Measurements from ENCODE around the gene KRT73.

KRT73 gene

DNA sequence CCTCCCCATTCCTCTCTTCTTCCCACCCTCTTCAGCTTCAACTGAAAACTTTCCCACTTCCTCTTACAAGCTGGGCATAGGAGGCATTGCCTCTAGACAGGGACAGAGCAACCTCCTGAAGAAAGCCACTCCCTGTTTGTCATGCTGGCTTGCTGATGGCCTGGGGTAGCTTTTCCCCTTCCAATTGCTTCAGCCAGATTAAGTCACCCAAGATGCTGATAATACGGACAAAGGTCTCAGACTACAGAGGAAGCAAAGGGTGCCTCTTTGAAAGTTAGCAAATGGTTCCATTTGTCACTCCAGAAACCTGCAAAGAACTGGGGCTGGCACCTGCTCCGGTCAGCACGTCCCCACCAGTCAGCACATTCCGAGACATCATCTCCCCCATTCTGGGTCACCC is 27.6 kb upstream of the KRT73 start:
- DNase-seq: no peak

DNA sequence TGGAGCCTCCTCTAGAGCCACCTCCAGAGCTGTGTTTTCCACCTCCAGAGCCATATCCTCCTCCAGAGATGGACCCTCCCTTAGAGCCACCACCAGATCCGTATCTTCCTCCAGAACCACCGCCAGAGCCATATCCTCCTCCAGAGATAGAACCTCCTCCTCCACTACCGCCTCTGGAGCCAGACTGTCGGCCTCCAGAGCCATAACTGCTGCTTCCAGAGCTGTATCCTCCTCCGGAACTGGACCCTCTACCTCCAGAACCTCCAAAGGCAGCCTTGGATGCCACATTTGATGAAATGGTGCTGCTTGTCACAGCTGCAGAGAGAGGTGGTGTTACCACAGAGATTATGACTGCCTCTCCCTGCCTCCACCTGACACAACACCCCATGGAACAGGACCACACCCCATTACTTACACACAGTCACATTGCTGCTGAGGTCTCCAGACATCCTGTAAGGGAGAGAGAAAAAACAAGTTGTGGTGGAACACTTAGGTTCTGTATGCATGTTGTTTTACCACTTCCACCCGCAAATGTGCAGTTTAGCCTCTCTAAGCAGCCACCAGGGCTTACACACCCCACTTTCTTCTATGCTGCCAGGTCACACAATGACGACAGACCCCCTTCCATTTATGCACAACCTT is 26.9 kb upstream of the KRT73 start:
- DNase-seq: no peak

- DNase-seq: no peak
Measured at GRCh38 chr12:52644078-52644415, 25.7 kb upstream of the KRT73 start.

DNA sequence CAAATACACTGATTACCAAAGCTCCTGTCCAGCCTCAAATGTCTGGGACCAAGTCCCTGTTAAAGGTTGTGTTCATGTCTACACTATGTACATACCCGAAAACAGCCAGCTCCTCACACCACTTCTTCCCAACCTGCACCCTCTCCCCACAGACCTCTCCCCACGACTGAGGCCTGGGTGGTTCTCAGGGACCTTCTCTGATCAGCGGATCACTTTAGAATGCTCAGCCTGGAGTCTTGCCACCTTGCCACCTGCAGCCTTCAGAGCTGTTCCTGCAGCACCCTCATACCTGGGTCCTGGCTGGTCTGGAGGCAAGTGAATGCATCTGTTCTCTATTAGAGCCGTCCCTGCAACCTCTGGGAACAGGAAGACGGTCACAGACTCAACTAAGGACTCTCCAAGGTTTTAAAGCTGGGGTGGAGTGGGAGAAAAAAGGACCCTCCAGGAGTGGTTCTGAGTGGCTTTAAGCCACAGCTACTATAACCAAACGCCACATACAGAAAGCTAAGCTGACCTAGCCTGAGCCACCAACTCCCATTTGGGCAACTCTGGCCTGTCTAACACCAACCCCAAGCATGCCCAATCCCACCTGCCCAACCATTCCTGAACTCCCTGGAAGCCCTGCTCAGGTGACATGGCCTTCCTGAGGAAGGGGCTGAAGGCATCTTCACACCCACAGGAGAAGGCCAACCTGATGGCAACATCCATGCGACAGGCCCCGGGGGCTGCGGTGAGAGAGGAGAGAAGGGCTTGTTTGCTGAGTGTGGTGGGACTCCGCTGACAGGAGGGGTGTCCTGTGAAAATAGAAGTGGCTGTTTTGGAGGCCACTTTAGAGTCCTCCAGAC is 25.1 kb upstream of the KRT73 start:
- DNase-seq: no peak

DNA sequence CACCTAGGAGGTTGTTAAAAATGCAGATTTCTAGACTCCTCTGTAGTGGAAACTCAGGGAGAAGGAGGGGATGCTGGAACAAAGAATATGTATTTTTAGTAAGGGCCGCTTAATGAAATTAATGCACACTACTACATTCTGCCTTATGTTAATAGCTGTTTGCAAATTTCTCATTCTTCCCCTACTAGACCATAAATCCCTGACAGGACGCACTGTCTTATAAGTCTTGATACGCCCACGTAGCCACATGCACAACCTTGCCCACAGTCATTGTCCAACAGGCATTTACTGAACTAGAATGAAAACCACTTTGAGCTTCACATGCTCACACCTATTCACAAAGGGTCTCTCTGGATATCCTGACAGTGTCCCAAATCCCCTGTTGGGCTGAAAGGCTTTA is 23.1 kb upstream of the KRT73 start:
- no peak for DNase-seq

DNA sequence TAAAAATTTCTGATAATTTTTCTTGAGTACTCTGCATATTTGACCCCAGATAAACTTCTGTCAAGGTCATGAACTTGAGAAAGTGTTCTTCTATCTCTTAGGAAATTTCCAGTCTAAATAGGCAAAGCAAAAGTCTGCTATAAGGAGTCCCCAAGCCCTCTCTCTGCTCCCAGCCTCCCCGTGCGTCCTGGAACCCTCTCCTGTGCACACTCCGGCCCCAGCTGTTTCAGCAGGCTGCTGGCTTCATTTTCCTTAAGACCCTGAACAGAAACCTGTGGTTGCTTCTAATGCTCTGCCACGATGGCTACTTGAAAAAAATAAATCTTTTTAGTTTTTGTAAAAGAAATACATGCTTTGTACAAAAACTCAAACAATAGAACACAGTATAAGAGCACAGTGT is 18.9 kb upstream of the KRT73 start:
- no peak for DNase-seq

DNA sequence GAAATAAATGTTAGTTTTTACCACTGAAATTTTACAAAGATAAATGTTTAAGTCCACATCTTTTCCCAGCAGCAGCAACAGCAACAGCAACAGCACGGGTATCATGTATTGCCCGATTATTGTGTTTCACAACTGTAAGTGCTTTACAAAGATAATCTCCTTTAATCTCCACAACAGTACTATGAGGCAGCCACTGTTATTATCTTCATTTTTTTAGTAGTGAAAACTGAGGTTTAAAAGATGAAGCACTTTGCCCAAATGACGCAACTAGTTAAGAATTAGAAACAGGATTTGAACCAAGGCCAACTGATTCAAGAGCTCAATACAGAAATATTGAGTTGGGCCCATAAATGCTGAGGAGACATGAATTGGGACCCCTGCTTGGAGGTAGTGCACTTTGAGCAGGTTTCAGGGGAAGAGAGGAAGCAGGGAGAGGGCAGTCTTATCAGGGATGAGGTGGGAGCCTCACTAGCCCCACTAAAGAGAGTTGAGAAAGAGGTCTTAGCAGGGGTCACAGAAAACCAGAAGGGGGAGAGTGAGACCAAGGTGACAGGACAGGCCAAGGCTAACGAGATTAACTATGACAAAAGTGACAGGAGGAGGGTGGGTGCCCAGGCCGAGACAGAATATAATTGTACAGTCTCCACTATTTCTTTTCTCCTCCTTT is 18.4 kb upstream of the KRT73 start:
- DNase-seq: no peak

GRCh38 chr12:52636189-52636588 is 17.8 kb upstream of the KRT73 start:
- no peak for DNase-seq

- peak in 52 of 56 donors; percentile 2 to 85 (median 58) for DNase-seq
Measured at GRCh38 chr12:52634266-52635056, 16.1 kb upstream of the KRT73 start.

GRCh38 chr12:52633383-52633782 is 15.0 kb upstream of the KRT73 start:
- no peak for DNase-seq

DNA sequence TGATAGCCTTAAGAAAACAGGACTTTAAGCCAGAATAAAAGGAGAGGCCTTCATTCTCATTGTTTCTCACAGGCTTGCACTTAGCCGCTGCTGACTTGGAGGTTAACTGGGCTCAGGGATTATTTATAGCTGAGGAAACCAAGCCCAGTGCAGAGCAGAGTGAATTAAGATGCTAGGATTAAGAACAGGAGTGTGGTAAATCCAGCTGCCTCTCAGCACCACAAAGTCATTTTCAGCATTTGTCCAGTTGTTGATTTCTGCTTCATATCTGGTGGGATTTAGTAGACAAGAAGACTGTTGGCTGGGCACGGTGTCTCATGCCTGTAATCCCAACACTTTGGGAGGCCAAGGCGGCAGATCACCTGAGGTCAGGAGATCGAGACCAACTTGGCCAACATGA is 14.3 kb upstream of the KRT73 start:
- no peak for DNase-seq

DNA sequence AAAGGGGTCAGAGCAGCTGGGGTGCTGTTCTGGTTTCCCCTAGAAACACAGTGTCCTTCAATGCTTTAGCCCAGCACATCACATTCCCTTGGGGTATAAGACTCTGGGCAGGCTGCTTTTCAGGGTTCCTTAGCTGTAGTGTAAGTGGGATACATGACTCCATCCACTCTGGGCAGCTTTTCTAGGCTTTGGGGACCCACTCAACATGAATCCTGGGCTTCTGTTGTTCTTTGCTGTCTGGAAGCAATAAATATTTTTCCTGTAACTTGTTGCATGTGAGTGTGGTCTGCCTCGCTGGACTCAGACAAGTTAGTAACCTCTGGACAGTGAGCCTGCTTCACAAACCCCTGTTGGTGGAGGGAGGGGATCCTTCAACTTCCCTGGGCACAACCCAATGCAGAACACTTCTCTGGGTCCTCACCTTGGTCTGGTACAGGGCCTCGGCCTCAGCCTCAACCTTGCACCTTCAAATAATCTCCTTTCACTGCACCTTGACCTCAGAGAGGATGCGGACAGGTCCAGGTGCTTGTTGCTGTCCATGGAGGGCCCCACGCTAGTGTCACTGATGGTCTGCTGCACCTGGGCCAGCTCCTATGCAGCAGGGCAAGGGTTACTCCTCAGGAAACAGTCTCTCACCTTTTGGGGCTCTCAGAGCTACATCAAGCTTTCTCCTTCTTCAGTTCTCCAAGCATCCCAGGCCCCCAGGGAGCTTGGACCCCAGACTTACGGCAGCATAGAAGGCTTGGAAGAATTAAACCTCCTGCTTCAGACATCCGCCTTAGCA is 13.5 kb upstream of the KRT73 start:
- DNase-seq: no peak

- no peak for DNase-seq
Measured at GRCh38 chr12:52631264-52631663, 12.9 kb upstream of the KRT73 start.

- no peak for DNase-seq
Measured at GRCh38 chr12:52630599-52631200, 12.3 kb upstream of the KRT73 start.

DNA sequence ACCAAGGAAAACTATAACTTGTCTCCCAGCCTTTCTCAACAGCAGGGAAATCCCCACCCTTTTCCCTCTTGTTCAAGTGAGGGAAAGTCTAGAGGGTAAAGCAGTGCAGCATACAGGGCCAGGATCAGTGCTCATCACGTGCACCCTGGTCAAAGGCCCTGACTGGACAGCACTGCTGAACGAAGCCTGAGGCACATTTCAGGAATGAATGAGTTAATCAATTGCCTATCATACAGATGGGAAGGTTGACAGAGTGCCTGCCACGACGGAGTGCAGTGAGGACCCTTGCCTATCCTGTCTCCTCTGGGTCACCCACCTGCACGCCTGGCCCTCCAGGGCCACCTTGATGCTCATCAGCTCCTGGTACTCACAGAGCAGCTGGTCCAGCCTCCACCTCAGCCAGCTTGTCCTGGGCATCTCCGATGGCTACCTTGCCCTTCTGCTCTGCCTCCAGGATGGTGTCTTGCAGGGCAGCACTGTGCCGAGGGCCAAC is 11.7 kb upstream of the KRT73 start:
- DNase-seq: no peak

DNA sequence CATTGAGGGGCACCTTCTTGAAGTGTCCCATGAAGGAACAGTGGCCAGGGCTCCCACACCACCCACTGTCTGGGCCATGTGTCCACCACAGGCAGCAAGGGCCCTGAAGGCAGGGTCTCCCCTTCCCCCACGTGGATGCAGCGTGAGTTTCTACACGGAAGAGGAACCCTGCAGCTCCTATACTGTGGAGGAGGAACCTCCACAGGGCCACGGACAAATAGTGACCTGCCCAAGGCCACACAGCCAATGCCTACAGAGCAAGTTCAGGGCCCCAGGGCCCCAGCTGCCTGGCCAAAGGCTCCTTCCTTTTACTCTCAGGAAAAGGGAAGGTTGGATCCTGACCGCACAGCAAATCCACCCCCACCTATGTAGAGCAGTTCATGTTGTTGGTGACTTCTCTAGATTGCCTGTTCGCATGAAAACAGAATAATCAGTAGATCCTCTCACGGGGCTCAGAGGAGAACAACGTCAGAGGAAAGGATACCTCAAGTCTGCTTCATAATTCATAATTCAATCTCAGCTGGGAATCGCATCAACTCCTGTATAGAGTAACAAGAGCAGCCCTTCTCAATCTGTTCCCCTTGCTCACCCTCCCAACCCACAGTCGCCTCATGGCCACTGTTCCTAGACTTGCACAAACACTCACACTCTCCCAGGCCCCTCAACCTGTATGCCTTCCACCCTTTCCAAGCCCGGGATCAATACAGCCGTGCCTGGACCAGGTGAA is 11.1 kb upstream of the KRT73 start:
- no peak for DNase-seq

GRCh38 chr12:52628841-52629240 is 10.5 kb upstream of the KRT73 start:
- no peak for DNase-seq

- no peak for DNase-seq
Measured at GRCh38 chr12:52628111-52628507, 9.8 kb upstream of the KRT73 start.

- DNase-seq: no peak
Measured at GRCh38 chr12:52627395-52628110, 9.2 kb upstream of the KRT73 start.
